ENCODE measurements around the gene CPXM2.

Gene CPXM2

DNA sequence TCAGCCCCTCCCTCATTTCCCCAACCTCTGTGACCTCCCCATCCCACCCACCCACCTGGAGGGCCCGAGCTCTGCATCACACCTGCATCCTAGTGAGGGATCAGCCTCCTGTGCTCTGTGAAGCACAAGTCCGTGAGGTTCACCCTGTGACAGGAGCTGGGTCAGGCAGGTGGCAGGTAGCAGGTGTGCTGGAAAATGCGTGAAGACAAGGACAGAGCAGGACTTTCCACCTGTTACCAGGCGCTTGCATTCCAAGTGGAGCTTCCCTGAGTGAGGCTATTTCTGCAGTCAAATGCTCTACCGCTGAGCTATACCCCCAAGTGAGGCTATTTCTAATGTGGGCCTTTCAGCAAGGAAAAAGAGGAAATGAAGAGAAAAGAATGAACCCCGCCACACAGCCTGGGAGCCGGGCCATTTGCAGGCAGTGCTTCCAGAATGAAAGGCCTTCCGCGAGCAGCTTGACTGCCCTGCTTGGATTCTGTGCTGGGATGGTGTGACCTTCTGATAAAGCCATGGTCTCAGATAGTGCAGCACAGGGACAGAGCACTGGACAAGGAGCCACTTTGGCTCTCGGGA lies 13.3 kb upstream of the CPXM2 start:
- no peak for DNase-seq (ENCODE audit: low read depth, low spot score)

DNA sequence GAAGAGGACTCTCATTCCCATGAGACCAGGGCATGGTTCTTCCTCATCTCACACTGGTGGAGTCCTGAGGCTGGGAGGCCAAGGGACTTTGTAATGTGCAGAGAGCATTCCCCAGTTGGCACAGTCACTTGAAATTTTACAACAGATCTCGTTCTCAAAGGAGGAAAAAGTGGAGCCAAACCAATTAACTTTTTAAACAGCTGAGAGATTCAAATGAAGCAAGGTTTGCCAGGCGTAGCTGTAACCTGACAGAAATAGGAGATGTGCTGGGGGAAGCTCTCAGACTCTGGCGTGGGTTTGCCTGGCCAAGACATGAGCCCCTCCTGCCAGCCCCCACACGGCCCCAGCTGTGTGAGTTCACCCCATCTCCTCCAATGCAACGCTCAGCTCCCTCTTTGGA lies 12.0 kb upstream of the CPXM2 start:
- DNase-seq (ENCODE audit: low read depth, low spot score): no peak

DNA sequence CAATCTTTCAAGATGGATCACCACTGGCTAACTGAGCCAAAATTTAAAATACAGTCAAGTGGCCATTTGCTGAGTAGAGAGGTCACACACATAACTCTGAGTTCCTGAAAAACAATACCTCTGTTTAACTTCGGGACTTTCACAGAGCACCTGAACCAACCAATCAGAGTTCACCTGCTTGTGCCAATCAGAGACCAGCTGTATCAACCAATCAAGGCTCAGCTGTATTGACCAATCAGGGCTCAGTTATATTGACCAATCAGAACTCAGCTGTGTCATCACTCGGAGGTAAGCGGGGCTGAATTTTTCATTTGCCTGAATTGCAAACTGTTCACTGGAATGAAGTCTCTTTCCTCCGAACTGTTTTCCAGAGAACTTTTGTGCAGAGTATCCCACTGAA lies 10.0 kb upstream of the CPXM2 start:
- DNase-seq (ENCODE audit: low read depth, low spot score): no peak

DNA sequence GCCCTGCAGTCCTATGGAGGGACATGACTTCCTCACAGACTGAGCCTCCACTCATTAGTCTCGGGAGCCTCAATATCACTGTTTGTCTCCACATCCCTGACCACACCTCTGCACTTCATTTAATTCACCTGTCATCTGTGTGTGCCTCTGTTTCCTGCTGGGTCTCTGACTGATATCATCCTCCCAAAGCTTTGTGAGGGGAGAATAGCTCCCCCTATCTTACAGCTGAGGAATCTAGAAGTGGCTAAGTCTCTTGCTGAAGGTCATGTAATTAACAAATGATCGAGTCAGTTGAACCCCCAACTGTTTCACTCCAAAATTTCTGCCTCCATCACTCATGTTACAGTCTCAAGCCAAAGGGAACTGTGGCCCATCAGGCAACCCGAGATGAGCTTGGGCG lies 5.5 kb upstream of the CPXM2 start:
- no peak for DNase-seq (ENCODE audit: low read depth, low spot score)

DNA sequence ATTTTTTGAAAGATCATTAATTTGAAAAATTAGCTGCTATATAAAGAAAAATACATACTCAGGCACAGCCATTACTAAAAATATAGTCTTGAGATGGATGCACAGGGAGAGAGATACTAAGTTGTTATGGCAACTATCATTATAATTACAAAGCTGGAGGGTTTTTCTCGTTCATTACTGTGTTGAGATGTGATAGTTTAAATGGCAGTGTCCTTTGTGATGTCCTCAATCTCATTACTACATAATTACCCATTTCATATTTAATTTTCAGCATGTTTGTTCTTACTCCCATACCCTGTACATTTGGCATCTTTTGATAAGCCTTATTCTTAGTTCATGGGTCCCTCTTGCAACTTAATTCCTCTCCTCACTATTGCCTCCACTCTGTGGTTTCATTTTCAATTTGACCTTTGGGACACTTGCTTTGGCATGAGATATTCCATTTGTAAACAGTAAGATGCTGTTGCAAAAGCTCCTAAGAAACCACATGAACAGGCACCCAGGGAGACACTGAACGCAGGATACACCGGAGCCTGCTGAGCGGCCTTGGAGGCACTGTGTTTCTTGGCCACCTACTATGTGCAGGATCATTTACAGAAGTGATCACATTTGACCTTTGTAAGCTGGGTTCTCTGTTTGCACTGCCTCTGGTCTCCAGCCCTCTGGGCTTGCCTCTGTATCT lies 4.8 kb upstream of the CPXM2 start:
- no peak for DNase-seq (ENCODE audit: low read depth, low spot score)

DNA sequence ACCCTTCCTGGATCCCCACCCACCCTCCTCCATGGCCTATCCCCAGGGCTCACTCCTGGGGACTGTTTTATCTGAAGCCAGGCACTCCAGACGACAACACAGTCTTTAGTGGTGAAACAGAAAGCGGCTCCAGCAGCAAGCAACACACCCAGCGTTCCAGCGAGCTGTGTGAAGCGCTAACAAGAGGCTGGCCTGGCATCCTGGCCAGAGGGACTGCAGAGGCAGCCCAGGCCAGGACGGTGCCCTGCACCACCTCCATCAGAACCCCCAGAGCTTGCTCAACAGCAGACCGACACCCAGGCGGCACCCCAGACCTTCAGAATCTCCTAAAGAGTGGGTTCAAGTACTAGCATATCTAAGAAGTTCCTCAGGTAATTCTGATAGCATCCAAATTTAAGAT lies 2.0 kb upstream of the CPXM2 start:
- DNase-seq (ENCODE audit: low read depth, low spot score): no peak

DNA sequence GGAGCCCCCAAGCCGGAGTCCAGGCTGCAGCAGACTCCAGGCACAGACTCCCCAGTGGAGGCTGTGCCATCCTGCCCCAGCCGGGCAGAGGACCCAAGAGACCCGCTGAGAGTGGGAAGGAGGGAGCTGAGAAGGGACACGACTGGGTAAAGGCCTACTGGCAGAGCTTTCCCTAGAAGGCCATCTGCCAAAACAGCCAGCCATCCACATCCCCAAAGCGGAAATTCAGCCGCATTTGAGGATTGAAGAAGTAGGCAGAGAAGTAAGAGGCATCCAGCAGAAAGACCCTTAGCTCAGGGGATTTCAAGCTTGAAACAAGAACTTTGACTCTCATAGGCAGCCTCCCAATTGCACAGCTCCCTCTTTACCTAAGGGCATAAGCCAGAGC lies 857 bp downstream of the CPXM2 start:
- DNase-seq (ENCODE audit: low read depth, low spot score): no peak

DNA sequence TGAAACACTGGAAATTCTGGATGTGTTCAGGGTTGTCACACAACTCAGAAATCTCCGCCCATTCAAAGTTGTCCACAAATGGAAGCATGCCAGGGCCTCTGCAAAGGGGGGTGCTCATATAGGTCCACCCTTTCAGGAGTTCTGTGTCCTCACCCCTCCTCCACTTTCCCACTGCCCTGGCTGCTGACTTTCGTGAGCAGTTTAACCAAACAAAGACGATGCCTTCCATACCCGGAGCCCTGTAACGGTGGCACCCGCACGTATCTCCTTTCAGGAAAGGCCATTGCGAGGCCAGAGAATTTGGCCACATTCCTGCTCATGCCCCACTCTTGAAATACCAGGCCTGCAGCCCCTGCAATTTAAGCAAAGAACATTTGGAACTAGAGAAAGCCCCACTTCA lies 1.4 kb downstream of the CPXM2 start:
- no peak for DNase-seq (ENCODE audit: low read depth, low spot score)

DNA sequence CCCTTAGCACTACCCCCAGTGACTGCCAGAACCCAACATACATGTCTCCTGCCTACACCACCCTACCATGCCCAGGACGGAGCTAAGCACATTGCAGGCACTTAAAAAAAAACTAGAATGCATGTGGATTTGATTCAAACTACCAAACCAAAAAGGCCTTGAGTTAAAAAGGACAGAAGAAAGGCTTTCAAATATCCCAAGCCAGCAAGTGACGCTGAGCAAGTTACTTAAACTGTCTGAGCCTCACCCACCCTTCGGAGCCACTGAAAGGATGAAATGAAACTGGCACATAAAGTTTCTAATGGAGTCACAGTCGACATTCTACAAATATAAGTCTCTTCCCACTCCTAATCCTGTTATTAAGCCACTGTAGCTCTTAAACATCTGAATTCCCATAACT lies 1.8 kb downstream of the CPXM2 start:
- DNase-seq (ENCODE audit: low read depth, low spot score): no peak

DNA sequence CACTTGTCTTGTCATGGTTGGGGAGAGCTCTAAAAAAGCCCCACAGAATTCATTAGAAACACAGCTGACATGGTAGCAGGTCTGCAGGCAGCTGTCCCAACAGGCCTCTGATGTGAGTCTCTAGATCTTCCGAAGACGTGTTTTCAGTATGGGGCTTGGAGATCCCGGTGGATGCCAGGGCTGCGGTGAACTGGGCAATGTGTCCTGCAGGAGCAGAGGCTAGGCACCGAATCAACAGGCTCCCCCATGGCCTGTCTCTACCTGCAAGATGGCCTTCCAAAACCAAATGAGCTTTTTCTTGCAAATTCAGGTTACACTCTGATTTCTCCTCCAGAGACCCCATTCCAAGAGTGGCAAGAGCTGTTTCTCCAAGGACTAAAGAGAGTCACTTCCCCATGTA lies 2.9 kb downstream of the CPXM2 start:
- DNase-seq (ENCODE audit: low read depth, low spot score): no peak

DNA sequence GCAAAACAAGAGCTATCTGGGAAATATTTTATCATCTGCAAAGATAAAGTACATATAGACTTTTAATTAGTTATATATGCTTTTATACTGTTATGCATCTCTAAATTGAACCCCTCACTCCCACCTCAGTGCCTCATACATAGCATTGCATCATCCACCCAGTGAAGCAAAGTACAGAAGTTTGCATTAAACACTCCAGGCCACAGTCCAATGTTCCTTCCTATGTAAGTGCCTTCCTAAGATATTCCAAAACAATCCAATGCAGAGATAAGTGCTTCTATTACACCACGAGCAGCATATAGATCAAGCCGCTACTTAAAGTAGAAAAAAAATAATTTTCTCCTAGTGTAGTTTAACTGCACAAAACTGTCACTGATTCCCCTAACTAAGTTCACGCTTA lies 3.4 kb downstream of the CPXM2 start:
- DNase-seq (ENCODE audit: low read depth, low spot score): no peak

DNA sequence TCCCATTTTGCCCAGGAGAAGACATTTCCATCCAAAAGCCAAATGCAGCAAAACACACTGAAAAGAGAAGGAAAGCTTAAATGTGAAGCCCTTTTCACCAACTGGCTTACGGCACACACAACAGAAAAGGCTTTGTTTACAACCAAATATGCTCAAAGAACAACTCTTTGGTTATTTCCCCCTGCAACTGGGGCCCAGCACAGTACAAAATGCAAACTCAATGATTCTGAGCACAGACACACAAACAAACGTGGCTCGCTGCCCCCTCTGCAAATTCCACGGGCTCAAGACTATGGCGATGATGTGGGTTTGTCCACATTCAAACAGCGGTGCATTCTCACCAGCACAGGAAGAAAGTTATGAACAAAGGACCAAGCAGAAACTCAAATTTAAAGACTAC lies 5.3 kb downstream of the CPXM2 start:
- DNase-seq (ENCODE audit: low read depth, low spot score): no peak

DNA sequence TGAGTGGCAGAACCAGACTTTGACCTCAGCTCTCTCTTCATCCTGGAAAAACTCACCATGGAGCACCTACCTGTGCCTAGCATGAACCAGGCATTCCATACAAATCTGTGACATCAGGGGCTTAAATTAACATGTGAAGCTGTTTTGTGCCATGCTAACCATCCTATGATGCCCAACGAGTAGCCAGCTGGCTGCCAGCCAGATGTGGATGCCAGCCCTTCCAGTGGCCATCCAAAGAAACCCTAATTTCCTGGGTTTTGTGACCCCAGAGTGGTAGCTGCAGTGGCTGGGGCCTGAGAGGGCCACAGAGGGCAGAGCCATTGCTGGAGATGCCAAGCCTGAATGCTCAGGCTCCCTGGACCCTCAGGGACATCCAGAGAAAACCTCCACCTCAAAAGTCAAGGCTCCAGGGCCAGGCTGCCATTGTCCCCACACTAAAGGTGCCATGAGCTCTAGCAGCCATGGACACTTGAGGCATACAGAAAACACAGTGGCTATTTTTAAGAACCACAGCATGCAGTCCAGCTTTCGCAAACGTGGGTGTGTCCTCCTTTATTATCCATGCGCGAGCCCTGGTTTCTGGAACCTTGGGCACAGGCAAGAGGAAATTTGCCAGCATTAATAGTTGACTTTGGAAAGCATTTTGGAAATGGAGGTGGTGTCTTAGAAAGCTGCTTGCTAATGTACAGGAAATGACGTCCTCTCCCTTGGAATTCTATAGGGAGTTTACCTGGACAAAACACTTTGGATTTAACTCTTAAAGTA lies 6.0 kb downstream of the CPXM2 start:
- DNase-seq (ENCODE audit: low read depth, low spot score): no peak

DNA sequence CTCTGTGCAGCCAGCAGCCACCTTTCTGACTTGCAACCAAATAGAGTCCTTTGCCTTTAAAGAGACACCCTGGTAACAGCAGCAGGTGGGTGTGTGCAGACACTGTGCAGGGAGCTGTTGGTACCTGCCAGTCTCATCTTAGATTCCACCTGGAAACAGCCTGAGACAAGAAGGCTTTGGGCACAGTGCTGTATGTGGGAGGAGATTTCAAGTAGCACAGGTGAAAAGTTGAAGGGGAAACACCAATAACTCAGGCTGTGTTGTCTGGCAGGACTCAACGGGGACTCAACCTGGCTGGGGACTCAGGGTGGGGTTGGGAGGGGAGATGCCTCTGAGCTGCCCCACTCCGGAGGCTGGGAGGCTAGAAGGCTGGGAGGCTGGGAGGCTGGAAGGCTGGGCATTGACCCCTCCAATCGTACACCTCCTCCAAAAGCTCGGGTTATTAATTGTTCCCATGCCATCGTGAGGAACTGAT lies 6.7 kb downstream of the CPXM2 start:
- DNase-seq (ENCODE audit: low read depth, low spot score): no peak

DNA sequence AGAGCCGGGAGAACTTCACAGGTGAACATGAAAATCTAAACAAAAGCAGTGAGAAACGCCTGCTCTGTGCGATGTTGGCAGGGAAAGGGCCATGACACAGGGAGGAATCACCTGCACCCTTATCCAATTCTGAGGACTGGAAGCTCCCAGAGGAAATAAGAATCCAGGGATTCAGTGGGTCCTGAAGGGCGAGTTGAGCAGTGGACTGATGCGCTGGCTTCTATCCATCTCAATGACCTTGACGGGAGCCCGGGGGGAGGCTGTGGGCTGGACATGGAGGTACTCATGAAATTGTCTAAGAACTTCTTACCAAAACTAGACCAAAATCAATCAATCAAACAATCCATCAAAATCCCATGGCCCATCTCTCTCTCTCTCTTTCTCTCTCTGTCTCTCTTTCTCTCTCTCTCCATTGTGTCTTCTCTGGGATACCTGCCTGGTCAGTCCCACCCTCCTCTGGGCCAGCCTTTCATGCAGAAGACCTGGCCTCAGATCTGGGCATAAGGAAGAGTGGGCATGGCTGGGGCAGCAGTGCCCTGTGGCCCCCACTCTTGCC lies 7.2 kb downstream of the CPXM2 start:
- DNase-seq (ENCODE audit: low read depth, low spot score): no peak

DNA sequence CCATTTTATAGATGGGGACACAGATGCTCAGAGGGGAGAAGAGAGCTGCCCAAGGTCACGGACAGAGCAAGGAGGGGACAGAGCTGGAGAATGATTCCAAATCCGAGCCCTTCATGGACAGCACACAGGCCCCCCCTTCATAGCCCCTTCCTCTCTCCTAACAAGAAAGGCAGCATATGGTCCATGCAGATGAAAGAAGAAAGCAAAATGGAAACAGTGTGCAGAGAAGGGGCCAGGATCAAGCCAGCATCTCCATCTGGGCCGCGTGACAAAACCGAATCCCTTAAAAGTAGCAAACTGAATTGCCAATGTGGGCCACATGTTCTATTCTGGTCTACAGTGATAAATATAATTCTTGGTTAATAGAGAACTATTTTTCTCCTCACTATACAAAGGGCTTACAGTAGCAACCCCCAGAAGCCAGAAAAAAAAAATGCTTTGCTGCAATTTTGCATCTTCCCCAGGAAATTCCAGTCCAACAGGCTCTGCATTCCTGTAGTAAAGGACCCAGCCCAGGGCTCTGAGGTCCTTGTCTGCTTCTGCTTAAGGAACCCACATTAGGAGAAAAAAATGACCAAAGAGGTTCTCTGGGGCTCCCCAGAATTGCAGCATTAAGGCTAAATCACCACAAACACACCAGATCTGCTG lies 7.8 kb downstream of the CPXM2 start:
- DNase-seq (ENCODE audit: low read depth, low spot score): no peak

DNA sequence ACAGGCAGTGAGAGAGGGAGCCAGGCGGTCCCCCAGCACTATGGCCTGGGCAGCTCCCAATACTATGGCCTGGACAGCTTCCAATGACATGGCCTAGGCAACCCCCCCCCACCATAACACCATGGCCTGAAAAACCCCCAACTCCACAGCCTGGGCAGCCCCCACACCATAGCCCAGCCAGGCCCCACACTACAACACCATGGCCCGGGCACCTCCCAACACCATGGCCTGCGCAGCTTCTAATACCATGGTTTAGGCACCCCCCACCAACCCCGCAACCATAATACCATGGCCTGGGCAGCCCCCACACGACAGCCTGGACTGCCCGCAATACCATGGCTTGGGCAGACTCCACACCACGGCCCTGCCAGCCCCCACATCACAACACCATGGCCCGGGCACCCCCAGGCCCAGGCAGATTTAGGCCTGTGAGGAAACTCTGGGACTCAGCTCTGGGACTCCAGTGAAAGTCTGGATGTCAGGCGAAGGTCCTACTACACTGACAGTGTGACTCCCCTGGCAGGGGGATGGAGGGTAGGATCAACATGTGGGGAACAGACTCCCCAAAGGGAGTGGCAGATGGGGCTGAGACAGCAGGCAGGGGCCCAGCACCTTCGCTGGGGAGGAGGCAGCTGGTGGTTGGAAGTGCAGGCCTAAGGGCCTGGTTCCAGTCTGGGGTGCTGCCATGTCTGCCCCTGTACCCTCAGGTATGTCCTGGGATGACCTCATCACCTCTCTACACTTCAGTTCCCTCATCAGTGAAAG lies 8.7 kb downstream of the CPXM2 start:
- DNase-seq (ENCODE audit: low read depth, low spot score): no peak

DNA sequence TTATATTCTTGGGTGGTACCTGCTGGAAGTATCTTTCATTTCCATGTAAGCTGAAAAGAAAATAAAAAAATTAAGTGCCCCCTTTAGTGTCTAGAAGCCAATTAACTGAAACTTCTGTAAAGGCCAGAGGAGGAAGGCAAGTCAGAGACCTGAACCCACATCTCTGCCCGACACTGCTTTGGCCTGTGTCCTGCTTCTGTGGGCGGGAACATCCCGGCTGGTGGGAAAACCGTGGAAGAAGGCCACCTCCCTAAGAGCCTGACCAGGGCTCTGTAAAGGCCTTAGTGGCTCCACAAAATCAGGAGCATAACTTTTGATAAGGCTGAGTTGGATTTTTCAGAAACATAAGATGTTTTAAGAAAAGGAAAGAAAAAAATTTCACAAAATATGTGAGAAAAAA lies 9.4 kb downstream of the CPXM2 start:
- DNase-seq (ENCODE audit: low read depth, low spot score): no peak

DNA sequence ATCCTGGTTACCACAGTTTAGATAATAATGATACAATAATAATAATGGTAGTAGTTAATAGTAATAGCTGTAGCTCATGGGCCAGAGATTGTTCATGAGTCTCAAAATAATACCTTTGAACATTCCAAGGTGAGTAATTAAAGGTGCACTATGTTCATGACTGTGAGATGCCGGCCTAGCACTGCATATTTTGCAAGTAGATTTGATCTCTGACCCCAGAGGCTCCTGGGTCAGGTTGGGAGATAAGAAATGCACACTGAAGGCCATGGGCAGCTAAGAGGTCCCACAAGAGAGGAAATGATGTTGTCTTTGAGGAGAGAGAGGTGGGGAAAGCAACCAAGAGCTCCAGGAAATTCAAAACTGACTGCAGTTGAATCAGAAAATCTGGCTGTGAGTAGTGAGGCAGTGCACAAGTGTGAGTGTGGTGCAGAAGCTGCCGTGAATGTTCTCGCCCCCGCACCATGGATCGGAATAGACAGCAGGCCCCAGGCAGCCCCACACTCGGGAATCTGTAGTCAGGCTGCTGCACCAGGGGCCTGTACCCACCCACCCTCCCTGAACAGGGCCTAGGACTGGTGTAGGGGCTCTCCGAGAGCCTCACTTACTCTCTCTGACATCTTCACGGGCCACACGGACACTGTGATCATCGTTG lies 11.9 kb downstream of the CPXM2 start:
- DNase-seq (ENCODE audit: low read depth, low spot score): no peak

DNA sequence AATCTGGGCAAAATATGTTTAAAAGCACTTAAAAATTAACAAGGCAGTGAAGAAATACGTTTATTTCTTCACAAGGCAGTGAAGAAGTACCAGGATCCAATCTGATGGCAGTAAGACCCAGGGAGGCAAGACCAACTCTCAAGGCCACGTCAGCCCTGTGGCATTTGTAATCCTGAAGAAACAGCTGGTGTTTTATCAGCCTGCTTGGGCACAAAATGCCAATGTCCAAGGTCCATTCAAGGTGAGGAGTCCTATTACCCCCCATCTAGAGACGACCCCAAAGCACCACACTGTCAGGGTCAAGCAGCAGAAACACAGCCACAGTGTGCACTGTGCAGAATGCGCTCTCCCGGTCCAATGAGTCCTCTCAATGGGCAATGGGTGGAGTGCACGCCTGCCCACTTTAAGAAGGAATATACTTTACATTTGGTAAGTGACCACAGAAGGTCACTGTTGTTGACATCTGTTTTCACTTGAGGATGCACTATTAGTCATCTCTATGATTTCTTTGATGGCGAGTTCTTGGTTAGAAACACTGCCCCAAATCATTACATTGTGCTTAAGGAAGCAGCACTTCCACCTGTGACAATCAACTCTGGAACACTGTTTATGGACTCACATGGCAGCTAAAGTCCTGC lies 12.8 kb downstream of the CPXM2 start:
- no peak for DNase-seq (ENCODE audit: low read depth, low spot score)

DNA sequence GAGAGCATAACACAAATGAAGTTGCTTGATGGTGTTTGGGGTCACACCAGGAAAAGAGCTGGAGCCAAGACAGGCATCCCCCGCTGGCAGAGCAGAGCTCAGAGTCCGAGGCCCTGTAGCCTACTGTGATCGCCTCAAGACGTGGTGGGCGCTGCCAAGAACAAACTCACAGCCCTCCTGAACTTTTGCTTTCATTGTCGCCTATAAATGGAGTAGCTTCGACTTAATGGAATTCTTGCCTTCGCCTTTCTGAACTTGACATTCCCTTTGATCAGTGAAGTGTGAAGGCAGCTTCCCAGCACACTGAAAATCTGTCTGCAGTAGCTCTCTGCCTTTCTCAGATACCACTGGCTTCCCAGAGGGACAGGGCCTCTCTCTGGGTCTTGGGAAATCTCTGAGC lies 21.3 kb downstream of the CPXM2 start:
- DNase-seq (ENCODE audit: low read depth, low spot score): no peak

Data from ELF-1 (cell line).